PFSK-1 (cell line): ENCODE results near the gene HSD17B4.

Experiments
- FOXP2 ChIP-seq: optimal IDR thresholded peaks from 2 replicates; pipeline ENCODE3; 2011; ENCODE audit warnings: borderline replicate concordance, control low read depth, inconsistent platforms; ENCODE audit not compliant: insufficient read depth; ENCODE audit errors: extremely low read length, extremely low read depth
- POLR2AphosphoS5 ChIP-seq: IDR thresholded peaks from 2 replicates; pipeline ENCODE4 v1.6.1; 2012; ENCODE audit warnings: low read depth, mild to moderate bottlenecking, control low read depth, low read length, moderate library complexity
- REST ChIP-seq, 2 experiments: IDR thresholded peaks; 2 replicates each; pipeline versions ENCODE4 v1.6.1 to v1.8.0; 2011 to 2012; ENCODE audit warnings: low read depth in 2 of 2, low read length in 2 of 2, control low read depth in 1 of 2, inconsistent platforms in 1 of 2, mild to moderate bottlenecking in 1 of 2, moderate library complexity in 1 of 2; ENCODE audit not compliant: insufficient read depth in 1 of 2
- SIN3A ChIP-seq: IDR thresholded peaks from 2 replicates; pipeline ENCODE4 v1.6.1; 2012; ENCODE audit warnings: mild to moderate bottlenecking, low read length, moderate library complexity, borderline replicate concordance; ENCODE audit not compliant: insufficient read depth
- TAF1 ChIP-seq: IDR thresholded peaks from 2 replicates; pipeline ENCODE4 v1.6.1; 2012; ENCODE audit warnings: low read length, control low read depth, borderline replicate concordance; ENCODE audit not compliant: insufficient read depth

The HSD17B4 gene

GRCh38 chr5:119570910-119571309 lies 118.6 kb downstream of the HSD17B4 start:
- TF ChIP-seq TAF1 = no peak
- TF ChIP-seq POLR2AphosphoS5 = no peak
- TF ChIP-seq REST (IDR thresholded peaks at IDR 0.05; ENCODE audit: insufficient read depth in 1 of 2, low read depth in 2 of 2, low read length in 2 of 2) = no peak
- TF ChIP-seq SIN3A = no peak
- no peak for TF ChIP-seq FOXP2

- TF ChIP-seq REST (IDR thresholded peaks at IDR 0.05; ENCODE audit: insufficient read depth in 1 of 2, low read depth in 2 of 2, low read length in 2 of 2) = no peak
Observed at GRCh38 chr5:119578937-119579336, 126.6 kb downstream of the HSD17B4 start.

GRCh38 chr5:119582987-119583386 lies 130.7 kb downstream of the HSD17B4 start:
- TF ChIP-seq SIN3A (no peak), REST (IDR thresholded peaks at IDR 0.05; ENCODE audit: insufficient read depth in 1 of 2, low read depth in 2 of 2, low read length in 2 of 2) (no peak), POLR2AphosphoS5 (no peak), FOXP2 (no peak), TAF1 (no peak)

GRCh38 chr5:119583684-119584083 lies 131.4 kb downstream of the HSD17B4 start:
- no peak for TF ChIP-seq FOXP2
- TF ChIP-seq POLR2AphosphoS5 = no peak
- no peak for TF ChIP-seq TAF1
- no peak for TF ChIP-seq SIN3A
- TF ChIP-seq REST (IDR thresholded peaks at IDR 0.05; ENCODE audit: insufficient read depth in 1 of 2, low read depth in 2 of 2, low read length in 2 of 2) = no peak
